GM12801 (cell line): Measurements from ENCODE around the gene CUEDC2.

Experiments
- TF ChIP-seq, protein P1 (sequence below): IDR thresholded peaks from one replicate; pipeline ENCODE4 v1.5.1; 2011; ENCODE audit warnings: control low read depth; ENCODE audit not compliant: insufficient read length; ENCODE audit errors: extremely low read depth

CUEDC2 gene

DNA sequence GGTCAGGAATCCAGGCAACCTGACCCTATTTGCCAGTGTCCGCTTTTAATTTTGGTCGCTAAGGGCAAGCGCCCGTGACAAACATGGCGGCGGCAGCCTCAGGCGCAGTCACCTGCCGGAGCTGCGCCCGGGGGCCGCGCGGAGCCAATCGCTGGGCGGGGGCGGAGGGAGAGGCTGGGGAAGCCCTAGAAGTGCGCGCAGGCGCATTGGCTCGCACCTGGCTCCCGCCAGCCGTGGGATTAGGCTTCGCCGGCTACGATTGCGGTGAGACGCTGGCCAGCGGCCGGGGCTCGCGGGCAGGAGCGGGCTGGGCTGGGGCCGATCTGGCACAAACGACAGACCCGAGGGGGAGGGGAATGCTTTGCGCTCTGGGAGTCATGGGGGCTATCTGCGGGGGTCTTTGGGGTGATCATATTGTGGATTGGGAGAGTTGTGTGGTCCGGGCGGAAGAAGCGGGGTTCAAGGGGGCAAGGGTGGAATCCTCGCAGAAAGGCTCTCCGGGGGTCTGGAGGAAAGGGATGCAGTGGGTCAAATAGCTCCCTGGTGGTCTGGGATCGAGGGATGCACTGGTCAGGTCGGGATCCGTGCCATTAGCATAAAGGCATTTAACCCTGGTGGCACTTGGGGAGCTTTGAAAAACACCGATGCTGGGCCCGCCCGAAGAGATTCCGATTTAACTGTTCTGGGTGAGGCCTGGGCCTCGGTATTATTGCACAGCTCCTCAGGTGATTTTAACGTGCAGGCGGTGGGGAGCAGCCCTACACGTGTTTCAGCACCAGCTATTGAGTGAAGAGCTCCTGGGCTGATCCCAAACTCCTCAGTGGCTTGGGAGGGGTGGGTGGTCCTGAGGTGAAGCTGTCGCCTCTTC is 29.0 kb upstream of the CUEDC2 start:
- TF ChIP-seq, protein P1, sequence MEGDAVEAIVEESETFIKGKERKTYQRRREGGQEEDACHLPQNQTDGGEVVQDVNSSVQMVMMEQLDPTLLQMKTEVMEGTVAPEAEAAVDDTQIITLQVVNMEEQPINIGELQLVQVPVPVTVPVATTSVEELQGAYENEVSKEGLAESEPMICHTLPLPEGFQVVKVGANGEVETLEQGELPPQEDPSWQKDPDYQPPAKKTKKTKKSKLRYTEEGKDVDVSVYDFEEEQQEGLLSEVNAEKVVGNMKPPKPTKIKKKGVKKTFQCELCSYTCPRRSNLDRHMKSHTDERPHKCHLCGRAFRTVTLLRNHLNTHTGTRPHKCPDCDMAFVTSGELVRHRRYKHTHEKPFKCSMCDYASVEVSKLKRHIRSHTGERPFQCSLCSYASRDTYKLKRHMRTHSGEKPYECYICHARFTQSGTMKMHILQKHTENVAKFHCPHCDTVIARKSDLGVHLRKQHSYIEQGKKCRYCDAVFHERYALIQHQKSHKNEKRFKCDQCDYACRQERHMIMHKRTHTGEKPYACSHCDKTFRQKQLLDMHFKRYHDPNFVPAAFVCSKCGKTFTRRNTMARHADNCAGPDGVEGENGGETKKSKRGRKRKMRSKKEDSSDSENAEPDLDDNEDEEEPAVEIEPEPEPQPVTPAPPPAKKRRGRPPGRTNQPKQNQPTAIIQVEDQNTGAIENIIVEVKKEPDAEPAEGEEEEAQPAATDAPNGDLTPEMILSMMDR, result no peak

- TF ChIP-seq, protein P1, result no peak
Observed at GRCh38 chr10:102460836-102461186, 28.4 kb upstream of the CUEDC2 start.

- TF ChIP-seq, protein P1, result no peak
Observed at GRCh38 chr10:102458656-102459055, 26.3 kb upstream of the CUEDC2 start.

- TF ChIP-seq, protein P1, result no peak
Observed at GRCh38 chr10:102457591-102458150, 25.3 kb upstream of the CUEDC2 start.

- TF ChIP-seq, protein P1, result no peak
Observed at GRCh38 chr10:102455893-102456471, 23.6 kb upstream of the CUEDC2 start.

- TF ChIP-seq, protein P1, result no peak
Observed at GRCh38 chr10:102453502-102453901, 21.1 kb upstream of the CUEDC2 start.

DNA sequence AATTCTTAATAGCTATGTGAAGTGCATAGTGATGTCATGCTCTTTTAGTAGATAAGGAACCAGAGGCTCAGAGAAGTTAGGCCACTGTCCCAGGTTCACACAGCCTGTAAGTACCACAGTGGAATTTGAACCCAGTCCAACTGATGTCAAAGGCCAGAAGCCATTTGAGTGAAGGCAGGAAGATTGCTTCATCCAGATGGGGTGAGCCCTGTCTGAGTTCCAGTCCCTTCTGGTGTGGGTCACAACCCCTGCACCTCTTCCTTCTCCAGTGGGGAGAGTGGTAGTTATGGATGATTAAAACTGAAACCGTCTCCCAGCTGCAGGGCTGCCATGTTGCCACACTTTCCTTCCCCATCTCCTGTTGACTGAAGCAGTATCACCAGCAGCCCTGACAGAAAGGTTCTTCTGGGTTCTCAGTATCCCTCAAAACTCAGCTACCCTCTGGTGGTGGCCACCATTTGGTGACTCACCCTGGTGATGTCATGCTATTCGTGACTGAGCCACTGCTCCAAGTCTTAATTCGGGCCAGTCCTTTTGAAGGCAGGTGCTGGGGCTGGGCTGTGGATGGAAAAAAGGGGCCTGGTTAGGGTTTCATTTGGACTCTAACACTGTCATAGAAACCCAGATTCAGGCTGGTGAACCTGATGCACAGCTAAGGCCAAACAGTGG is 20.4 kb upstream of the CUEDC2 start:
- TF ChIP-seq, protein P1, result no peak
